ENCODE results near the gene HOXD13.

HOXD13 gene

DNA sequence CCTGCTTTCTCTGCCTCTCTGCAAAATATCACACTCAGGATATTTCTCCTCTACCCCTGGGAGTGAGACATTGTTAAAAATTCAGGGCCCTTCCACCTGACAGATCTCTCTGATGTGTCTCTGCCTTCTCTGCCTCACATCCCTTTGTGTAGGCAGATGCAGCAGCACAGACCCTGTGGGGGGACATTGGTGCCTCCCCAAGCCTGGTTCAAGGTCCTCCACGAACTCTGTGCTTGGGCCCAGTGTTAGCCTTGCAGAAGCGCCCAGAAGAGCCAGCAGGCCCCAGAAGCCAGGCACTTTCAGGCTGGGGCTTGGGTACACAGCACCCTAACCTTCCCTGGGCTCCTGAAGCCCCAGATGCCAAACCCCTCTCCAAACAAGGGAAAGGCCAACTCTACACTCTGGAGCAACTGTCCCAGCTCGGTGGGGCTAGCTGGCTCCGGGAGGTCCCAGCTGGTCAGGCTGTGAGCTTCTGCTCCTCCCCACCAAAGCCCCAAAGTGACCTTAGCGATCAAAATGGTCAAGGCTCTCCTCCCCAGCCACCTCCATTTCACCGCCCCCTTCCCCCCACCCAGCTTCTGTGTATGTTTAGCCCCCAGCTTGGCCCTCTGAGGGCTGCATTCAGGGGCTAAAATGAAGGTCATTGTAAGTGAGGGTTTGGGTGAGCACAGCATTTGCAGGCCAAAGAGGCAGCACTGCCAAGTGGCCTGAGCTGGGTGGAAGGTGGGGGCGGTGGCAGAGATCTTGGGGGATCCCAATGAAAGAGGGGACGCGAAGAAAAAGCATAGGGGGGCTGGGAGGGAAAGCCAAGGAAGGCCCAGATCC, 32.6 kb downstream of the HOXD13 start:
- no peaks in the 10 kb centered on the region for H3K9me3 Mint-ChIP-seq
- H3K4me1 Mint-ChIP-seq, result peaks cover 60% of the 10 kb centered on the region
- H3K36me3 Mint-ChIP-seq (ENCODE audit: low read depth), result peaks cover 35% of the 10 kb centered on the region
- H3K27me3 Mint-ChIP-seq (ENCODE audit: low read depth), result peaks cover 53% of the 10 kb centered on the region
- H3K4me3 Mint-ChIP-seq, result peak overlapping the region; percentile 91 to 95 (median 92)
- peak overlapping the region; percentile 99 to 100 (median 99) for H3K27ac Mint-ChIP-seq
- TF ChIP-seq, protein P1, sequence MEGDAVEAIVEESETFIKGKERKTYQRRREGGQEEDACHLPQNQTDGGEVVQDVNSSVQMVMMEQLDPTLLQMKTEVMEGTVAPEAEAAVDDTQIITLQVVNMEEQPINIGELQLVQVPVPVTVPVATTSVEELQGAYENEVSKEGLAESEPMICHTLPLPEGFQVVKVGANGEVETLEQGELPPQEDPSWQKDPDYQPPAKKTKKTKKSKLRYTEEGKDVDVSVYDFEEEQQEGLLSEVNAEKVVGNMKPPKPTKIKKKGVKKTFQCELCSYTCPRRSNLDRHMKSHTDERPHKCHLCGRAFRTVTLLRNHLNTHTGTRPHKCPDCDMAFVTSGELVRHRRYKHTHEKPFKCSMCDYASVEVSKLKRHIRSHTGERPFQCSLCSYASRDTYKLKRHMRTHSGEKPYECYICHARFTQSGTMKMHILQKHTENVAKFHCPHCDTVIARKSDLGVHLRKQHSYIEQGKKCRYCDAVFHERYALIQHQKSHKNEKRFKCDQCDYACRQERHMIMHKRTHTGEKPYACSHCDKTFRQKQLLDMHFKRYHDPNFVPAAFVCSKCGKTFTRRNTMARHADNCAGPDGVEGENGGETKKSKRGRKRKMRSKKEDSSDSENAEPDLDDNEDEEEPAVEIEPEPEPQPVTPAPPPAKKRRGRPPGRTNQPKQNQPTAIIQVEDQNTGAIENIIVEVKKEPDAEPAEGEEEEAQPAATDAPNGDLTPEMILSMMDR (IDR thresholded peaks at IDR 0.05; ENCODE audit: unreplicated experiment in 3 of 3), result no peak

- H3K27me3 Mint-ChIP-seq (ENCODE audit: low read depth), result peaks cover 49% of the 10 kb centered on the region
- peaks cover 29% of the 10 kb centered on the region for H3K36me3 Mint-ChIP-seq (ENCODE audit: low read depth)
- peak overlapping the region; percentile 91 to 95 (median 92) for H3K4me3 Mint-ChIP-seq
- peak overlapping the region; percentile 99 to 100 (median 99) for H3K27ac Mint-ChIP-seq
- peaks cover 55% of the 10 kb centered on the region for H3K4me1 Mint-ChIP-seq
- no peaks in the 10 kb centered on the region for H3K9me3 Mint-ChIP-seq
- TF ChIP-seq, protein P1 (IDR thresholded peaks at IDR 0.05; ENCODE audit: unreplicated experiment in 3 of 3), result no peak
Measured at GRCh38 chr2:176125772-176126054, 33.2 kb downstream of the HOXD13 start.

- TF ChIP-seq, protein P1 (IDR thresholded peaks at IDR 0.05; ENCODE audit: unreplicated experiment in 3 of 3), result peak; percentile 86 to 94 (median 88)
- Mint-ChIP-seq H3K36me3 (ENCODE audit: low read depth) (peaks cover 31% of the 10 kb centered on the region), H3K4me1 (peaks cover 52% of the 10 kb centered on the region), H3K27ac (peak overlapping the region; percentile 99 to 100 (median 99)), H3K9me3 (no peaks in the 10 kb centered on the region), H3K4me3 (peak overlapping the region; percentile 91 to 98 (median 95)), H3K27me3 (ENCODE audit: low read depth) (peaks cover 43% of the 10 kb centered on the region)
Measured at GRCh38 chr2:176126929-176127773, 34.6 kb downstream of the HOXD13 start.

DNA sequence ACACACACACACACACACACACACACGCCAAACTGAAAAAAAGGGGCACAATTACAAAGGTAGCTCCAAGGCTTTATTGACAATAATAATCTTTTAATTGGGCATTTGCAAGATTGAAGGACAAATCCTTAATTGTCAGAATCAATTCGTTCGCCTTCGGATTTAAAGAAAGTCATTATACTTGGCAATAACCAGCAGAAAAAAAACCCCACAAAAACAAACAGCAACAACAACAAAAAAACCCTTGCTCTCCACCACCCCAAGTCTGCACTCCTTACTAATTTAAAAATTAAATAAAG, 35.2 kb downstream of the HOXD13 start:
- Mint-ChIP-seq H3K4me1 (peaks cover 56% of the 10 kb centered on the region), H3K9me3 (no peaks in the 10 kb centered on the region), H3K27ac (peak overlapping the region; percentile 99 to 100 (median 99)), H3K4me3 (peak overlapping the region; percentile 91 to 98 (median 95)), H3K36me3 (ENCODE audit: low read depth) (peaks cover 35% of the 10 kb centered on the region), H3K27me3 (ENCODE audit: low read depth) (peaks cover 46% of the 10 kb centered on the region)
- TF ChIP-seq, protein P1 (IDR thresholded peaks at IDR 0.05; ENCODE audit: unreplicated experiment in 3 of 3), result no peak

GRCh38 chr2:176128172-176128981, 35.9 kb downstream of the HOXD13 start:
- peaks cover 43% of the 10 kb centered on the region for H3K27me3 Mint-ChIP-seq (ENCODE audit: low read depth)
- H3K36me3 Mint-ChIP-seq (ENCODE audit: low read depth), result peaks cover 34% of the 10 kb centered on the region
- peak overlapping the region; percentile 99 to 100 (median 99) for H3K27ac Mint-ChIP-seq
- H3K4me1 Mint-ChIP-seq, result peaks cover 62% of the 10 kb centered on the region
- H3K9me3 Mint-ChIP-seq, result no peaks in the 10 kb centered on the region
- TF ChIP-seq, protein P1 (IDR thresholded peaks at IDR 0.05; ENCODE audit: unreplicated experiment in 3 of 3), result no peak
- peak overlapping the region; percentile 91 to 98 (median 95) for H3K4me3 Mint-ChIP-seq

Measured in nephron (organoid).